GM12892 (cell line): ENCODE results near the gene RASSF8.

Experiments
- POLR2A ChIP-seq: IDR thresholded peaks from 2 replicates; pipeline ENCODE4 v1.6.1; 2011; ENCODE audit warnings: low read depth, low read length, control low read depth
- TAF1 ChIP-seq: IDR thresholded peaks from 2 replicates; pipeline ENCODE4 v1.6.1; 2011; ENCODE audit warnings: low read depth, mild to moderate bottlenecking, control low read depth, low read length, borderline replicate concordance

DNA sequence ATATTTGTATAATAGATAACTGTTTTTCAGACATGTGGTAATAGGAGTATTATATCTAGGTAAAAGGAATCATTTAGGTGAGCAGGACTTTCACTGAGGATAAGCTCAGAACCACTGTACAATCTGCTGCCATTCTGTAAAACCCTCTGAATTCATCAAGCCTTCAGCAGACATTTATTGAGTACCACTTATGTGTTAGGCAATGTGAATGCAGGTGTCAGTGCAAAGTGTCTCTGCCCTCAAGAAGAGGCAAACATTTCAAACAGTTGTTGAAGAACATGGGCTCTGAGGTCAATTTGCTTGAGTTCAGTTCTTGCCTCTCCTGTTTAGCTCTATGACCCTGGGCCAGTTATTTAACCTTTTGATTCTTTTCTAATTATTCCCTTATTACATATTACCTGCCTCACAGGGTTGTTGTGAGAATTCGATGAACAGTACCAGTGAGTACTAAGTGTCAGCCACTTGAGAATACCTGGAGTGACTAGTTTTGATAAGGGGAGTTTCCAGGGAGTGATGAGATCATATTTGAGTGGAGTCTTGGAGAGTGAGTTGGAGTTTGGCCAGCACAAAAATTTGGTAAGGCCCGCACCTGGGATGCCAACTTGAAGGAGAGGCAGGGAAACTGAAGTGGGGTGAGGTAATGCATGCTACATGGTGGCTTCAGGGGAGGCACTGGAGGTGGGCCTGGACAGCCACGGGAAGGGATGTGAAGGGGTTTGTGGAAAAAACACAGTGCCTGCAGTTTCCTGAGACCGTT lies 33.7 kb downstream of the RASSF8 start:
- no peak for TF ChIP-seq POLR2A
- no peak for TF ChIP-seq TAF1
